NCI-H146 treated with DMSO at 0.1 percent for 48 hours (cell line): Measurements from ENCODE around the gene TSPAN16.

Experiments used
- DNase-seq: peaks from one replicate; lab custom pipeline; 2025; ENCODE audit not compliant: unreplicated experiment; lab: John Stamatoyannopoulos, UW

Gene TSPAN16

GRCh38 chr19:11267316-11268085 lies 28.5 kb upstream of the TSPAN16 start:
- DNase-seq = no peak

GRCh38 chr19:11268783-11269267 lies 27.1 kb upstream of the TSPAN16 start:
- DNase-seq = peak; percentile 62

- no peak for DNase-seq
Measured at GRCh38 chr19:11269408-11269807, 26.6 kb upstream of the TSPAN16 start.

- no peak for DNase-seq
Measured at GRCh38 chr19:11273296-11273695, 22.7 kb upstream of the TSPAN16 start.

GRCh38 chr19:11273989-11274388 lies 22.0 kb upstream of the TSPAN16 start:
- DNase-seq = no peak

- DNase-seq = no peak
Measured at GRCh38 chr19:11274533-11275086, 21.4 kb upstream of the TSPAN16 start.

GRCh38 chr19:11278670-11279069 lies 17.3 kb upstream of the TSPAN16 start:
- no peak for DNase-seq

GRCh38 chr19:11279505-11280236 lies 16.3 kb upstream of the TSPAN16 start:
- no peak for DNase-seq

- DNase-seq = no peak
Measured at GRCh38 chr19:11281356-11282049, 14.5 kb upstream of the TSPAN16 start.

- no peak for DNase-seq
Measured at GRCh38 chr19:11284515-11284914, 11.4 kb upstream of the TSPAN16 start.

- no peak for DNase-seq
Measured at GRCh38 chr19:11286312-11286974, 9.5 kb upstream of the TSPAN16 start.

GRCh38 chr19:11288349-11288748 lies 7.6 kb upstream of the TSPAN16 start:
- no peak for DNase-seq

- no peak for DNase-seq
Measured at GRCh38 chr19:11290256-11290655, 5.7 kb upstream of the TSPAN16 start.

GRCh38 chr19:11291415-11291814 lies 4.5 kb upstream of the TSPAN16 start:
- DNase-seq = no peak

- DNase-seq = no peak
Measured at GRCh38 chr19:11291991-11292390, 4.0 kb upstream of the TSPAN16 start.

GRCh38 chr19:11293433-11294389 lies 2.2 kb upstream of the TSPAN16 start:
- peak; percentile 82 for DNase-seq

- no peak for DNase-seq
Measured at GRCh38 chr19:11295180-11295579, 780 bp upstream of the TSPAN16 start.

- DNase-seq = no peak
Measured at GRCh38 chr19:11296264-11296663, 304 bp downstream of the TSPAN16 start.

- DNase-seq = no peak
Measured at GRCh38 chr19:11299946-11300810, 4.2 kb downstream of the TSPAN16 start.
